Liver (tissue), 3 donors: Measurements from ENCODE around the gene CIB2.

Experiments used
- GABPA ChIP-seq, 2 donors: IDR thresholded peaks in 1 of 2; conservative IDR thresholded peaks in 1 of 2; 2 replicates each; pipeline ENCODE4 v1.6.1; 2016; ENCODE audit warnings: antibody characterized with exemption in 2 of 2, mild to moderate bottlenecking in 1 of 2, moderate library complexity in 1 of 2
- HNF4A ChIP-seq, 2 donors: conservative IDR thresholded peaks; 2 replicates each; pipeline ENCODE4 v1.6.1; 2016; ENCODE audit warnings: antibody characterized with exemption in 2 of 2, mild to moderate bottlenecking in 2 of 2
- JUND ChIP-seq, 2 donors: IDR thresholded peaks; 2 replicates each; pipeline ENCODE4 v1.6.1; 2016; ENCODE audit warnings: antibody characterized with exemption in 2 of 2
- RAD21 ChIP-seq, 2 donors: IDR thresholded peaks; 2 replicates each; pipeline ENCODE4 v1.6.1; 2016; ENCODE audit warnings: antibody characterized with exemption in 2 of 2, mild to moderate bottlenecking in 2 of 2
- SP1 ChIP-seq: IDR thresholded peaks from 2 replicates; pipeline ENCODE4 v1.6.1; 2018; ENCODE audit warnings: antibody characterized with exemption, mild to moderate bottlenecking
- TAF1 ChIP-seq: conservative IDR thresholded peaks from 2 replicates; pipeline ENCODE4 v1.6.1; 2016; ENCODE audit warnings: antibody characterized with exemption, mild to moderate bottlenecking
- TF ChIP-seq, protein P1 (sequence below): fragments of 150-350 bp; IDR thresholded peaks from 2 replicates; pipeline ENCODE4 v1.5.1; 2017; ENCODE audit warnings: improper control_type of control experiment, low read depth, low read length; ENCODE audit not compliant: missing input control
- TF ChIP-seq, protein P2 (sequence below): IDR thresholded peaks from 2 replicates; pipeline ENCODE4 v1.6.1; 2016; ENCODE audit warnings: antibody characterized with exemption
- TF ChIP-seq, protein P3 (sequence below): IDR thresholded peaks from 2 replicates; pipeline ENCODE4 v1.6.1; 2016; ENCODE audit warnings: antibody characterized with exemption, mild to moderate bottlenecking
- TF ChIP-seq, protein P4 (sequence below): IDR thresholded peaks from 2 replicates; pipeline ENCODE4 v1.6.1; 2016; ENCODE audit warnings: antibody characterized with exemption
- donor health status: healthy.
- donor health status: healthy.

DNA sequence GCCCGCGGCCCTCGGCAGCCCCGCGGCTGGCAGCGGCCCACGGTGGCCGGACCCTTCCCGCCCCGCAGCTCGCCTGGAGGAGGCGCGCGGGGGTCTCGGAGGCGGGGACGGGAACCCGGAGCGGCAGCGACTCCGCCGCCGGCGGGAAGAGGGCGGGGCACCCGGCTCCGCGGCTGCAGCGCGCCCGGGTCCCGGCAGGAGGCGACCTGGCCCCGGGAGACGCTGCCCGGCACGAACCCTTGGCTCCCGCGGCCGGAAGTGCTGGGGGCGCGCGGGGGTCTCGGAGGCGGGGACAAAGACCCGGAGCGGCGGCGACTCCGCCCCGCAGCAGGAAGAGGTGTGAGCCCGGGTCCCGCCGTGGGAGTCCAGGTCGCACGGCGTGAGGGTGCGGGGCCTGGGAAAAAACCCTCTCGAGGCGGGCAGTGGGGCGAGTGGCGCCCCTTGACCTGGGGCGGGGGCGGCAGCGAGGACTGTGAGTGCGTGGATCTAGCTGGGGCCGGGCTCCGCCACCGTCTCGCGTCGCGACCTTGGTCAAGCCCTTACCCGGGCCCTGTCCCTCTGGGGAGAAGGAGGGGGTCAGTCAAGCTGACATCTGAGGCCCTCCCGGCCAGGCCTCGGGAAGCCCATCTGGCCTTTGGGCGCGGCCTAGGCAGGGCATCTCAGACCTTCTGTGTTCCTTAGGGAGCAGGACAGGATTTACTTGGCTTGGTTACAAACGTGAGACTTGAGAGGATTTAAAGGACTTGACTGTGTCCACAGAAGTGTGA, at the start of gene CIB2:
- TF ChIP-seq, protein P1, sequence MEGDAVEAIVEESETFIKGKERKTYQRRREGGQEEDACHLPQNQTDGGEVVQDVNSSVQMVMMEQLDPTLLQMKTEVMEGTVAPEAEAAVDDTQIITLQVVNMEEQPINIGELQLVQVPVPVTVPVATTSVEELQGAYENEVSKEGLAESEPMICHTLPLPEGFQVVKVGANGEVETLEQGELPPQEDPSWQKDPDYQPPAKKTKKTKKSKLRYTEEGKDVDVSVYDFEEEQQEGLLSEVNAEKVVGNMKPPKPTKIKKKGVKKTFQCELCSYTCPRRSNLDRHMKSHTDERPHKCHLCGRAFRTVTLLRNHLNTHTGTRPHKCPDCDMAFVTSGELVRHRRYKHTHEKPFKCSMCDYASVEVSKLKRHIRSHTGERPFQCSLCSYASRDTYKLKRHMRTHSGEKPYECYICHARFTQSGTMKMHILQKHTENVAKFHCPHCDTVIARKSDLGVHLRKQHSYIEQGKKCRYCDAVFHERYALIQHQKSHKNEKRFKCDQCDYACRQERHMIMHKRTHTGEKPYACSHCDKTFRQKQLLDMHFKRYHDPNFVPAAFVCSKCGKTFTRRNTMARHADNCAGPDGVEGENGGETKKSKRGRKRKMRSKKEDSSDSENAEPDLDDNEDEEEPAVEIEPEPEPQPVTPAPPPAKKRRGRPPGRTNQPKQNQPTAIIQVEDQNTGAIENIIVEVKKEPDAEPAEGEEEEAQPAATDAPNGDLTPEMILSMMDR = peak; percentile 77
- TF ChIP-seq JUND (IDR thresholded peaks at IDR 0.05) (no peak), TAF1 (no peak), HNF4A (conservative IDR thresholded peaks at IDR 0.05) (peak in 1 of 2 donors; percentile 6), GABPA (IDR thresholded peaks at IDR 0.05 in 1 of 2, conservative IDR thresholded peaks at IDR 0.05 in 1 of 2) (no peak), RAD21 (IDR thresholded peaks at IDR 0.05) (peak; percentile 68 to 70), SP1 (no peak)
- TF ChIP-seq, protein P2, sequence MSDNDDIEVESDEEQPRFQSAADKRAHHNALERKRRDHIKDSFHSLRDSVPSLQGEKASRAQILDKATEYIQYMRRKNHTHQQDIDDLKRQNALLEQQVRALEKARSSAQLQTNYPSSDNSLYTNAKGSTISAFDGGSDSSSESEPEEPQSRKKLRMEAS = no peak
- TF ChIP-seq, protein P3, sequence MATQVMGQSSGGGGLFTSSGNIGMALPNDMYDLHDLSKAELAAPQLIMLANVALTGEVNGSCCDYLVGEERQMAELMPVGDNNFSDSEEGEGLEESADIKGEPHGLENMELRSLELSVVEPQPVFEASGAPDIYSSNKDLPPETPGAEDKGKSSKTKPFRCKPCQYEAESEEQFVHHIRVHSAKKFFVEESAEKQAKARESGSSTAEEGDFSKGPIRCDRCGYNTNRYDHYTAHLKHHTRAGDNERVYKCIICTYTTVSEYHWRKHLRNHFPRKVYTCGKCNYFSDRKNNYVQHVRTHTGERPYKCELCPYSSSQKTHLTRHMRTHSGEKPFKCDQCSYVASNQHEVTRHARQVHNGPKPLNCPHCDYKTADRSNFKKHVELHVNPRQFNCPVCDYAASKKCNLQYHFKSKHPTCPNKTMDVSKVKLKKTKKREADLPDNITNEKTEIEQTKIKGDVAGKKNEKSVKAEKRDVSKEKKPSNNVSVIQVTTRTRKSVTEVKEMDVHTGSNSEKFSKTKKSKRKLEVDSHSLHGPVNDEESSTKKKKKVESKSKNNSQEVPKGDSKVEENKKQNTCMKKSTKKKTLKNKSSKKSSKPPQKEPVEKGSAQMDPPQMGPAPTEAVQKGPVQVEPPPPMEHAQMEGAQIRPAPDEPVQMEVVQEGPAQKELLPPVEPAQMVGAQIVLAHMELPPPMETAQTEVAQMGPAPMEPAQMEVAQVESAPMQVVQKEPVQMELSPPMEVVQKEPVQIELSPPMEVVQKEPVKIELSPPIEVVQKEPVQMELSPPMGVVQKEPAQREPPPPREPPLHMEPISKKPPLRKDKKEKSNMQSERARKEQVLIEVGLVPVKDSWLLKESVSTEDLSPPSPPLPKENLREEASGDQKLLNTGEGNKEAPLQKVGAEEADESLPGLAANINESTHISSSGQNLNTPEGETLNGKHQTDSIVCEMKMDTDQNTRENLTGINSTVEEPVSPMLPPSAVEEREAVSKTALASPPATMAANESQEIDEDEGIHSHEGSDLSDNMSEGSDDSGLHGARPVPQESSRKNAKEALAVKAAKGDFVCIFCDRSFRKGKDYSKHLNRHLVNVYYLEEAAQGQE = no peak
- TF ChIP-seq, protein P4, sequence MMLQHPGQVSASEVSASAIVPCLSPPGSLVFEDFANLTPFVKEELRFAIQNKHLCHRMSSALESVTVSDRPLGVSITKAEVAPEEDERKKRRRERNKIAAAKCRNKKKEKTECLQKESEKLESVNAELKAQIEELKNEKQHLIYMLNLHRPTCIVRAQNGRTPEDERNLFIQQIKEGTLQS = no peak
